Measurements from ENCODE around the gene TSG101.

DNA sequence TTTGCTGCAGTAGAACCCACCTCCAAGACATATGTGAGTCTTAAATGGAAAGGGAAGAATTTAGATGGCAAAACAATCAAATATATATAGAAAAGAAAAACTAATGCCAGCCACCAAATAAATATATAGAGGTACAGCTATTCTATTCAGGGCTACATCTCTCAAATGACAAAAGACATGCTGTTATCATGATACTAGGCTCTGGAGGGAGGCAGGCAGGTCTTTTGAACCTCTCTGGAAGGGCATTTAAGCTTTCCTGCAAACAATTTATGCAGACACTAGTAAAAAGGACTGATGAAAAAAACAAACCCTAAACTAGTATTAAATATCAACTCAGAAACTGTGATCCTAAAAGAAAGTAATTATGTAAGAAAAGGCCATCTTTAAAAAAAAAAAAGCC is 37.4 kb upstream of the TSG101 start:
- TF ChIP-seq POLR2AphosphoS5 (IDR thresholded peaks at IDR 0.05), result no peak
- TF ChIP-seq CTCF (IDR thresholded peaks at IDR 0.05), result no peak
- TF ChIP-seq POLR2A (IDR thresholded peaks at IDR 0.05), result no peak
- TF ChIP-seq EP300 (IDR thresholded peaks at IDR 0.05), result no peak

All from suprapubic skin (tissue), 4 donors.